ENCODE data around the gene NT5DC2. TPM values are rescaled to one million over a fixed set of nuclear protein-coding genes. Genes with fewer than 3 reads are reported as not detected.

Gene NT5DC2
- total RNA-seq, 1 experiment from 2014 or later, result 212 TPM

- H3K4me3 Mint-ChIP-seq (ENCODE audit: unreplicated experiment), result no peak overlapping the region
- BruUV-seq (replicated peaks), result no TSS peak
- no peak for TF ChIP-seq CTCF (IDR thresholded peaks at IDR 0.05; ENCODE audit: insufficient read depth in 1 of 2, low read depth in 1 of 2, low read length in 1 of 2, severe bottlenecking in 1 of 2, unreplicated experiment in 1 of 2)
- H3K27ac Mint-ChIP-seq (ENCODE audit: unreplicated experiment), result no peak overlapping the region
- Histone ChIP-seq H3K4me1 (peaks cover 5% of the 10 kb centered on the region; the same call in 1 of the 2 replicates), H3K9me3 (no peaks in the 10 kb centered on the region), H3K4me3 (ENCODE audit: low read depth, low read length) (no peak overlapping the region), H3K27me3 (replicated peaks; ENCODE audit: control insufficient read depth, insufficient read depth, low read length) (no peaks in the 10 kb centered on the region), H3K36me3 (ENCODE audit: control insufficient read depth, insufficient read depth, low read length) (peaks cover 5% of the 10 kb centered on the region)
- no peaks in the 10 kb centered on the region for H3K27me3 Mint-ChIP-seq (ENCODE audit: insufficient read depth, unreplicated experiment)
- H3K36me3 Mint-ChIP-seq (ENCODE audit: insufficient read depth, unreplicated experiment), result peaks cover 51% of the 10 kb centered on the region
- no peak for DNase-seq
- H3K9me3 Mint-ChIP-seq (ENCODE audit: unreplicated experiment), result no peaks in the 10 kb centered on the region
- ChIA-PET CTCF (no interaction called here), POLR2A (no interaction called here)
- intact Hi-C loops (cut with micrococcal nuclease; ENCODE audit: unreplicated experiment), result no loop called here
- no peaks in the 10 kb centered on the region for H3K4me1 Mint-ChIP-seq (ENCODE audit: low read depth, unreplicated experiment)
These were observed 7.7 kb downstream of the NT5DC2 start for GRCh38 chr3:52525680-52526561.

GRCh38 chr3:52524752-52525679 is 8.6 kb downstream of the NT5DC2 start:
- peaks cover 49% of the 10 kb centered on the region for H3K36me3 Mint-ChIP-seq (ENCODE audit: insufficient read depth, unreplicated experiment)
- DNase-seq, result no peak
- TF ChIP-seq CTCF (IDR thresholded peaks at IDR 0.05; ENCODE audit: insufficient read depth in 1 of 2, low read depth in 1 of 2, low read length in 1 of 2, severe bottlenecking in 1 of 2, unreplicated experiment in 1 of 2), result no peak
- no peaks in the 10 kb centered on the region for H3K9me3 ChIP-seq
- H3K9me3 Mint-ChIP-seq (ENCODE audit: unreplicated experiment), result no peaks in the 10 kb centered on the region
- no peaks in the 10 kb centered on the region for H3K4me1 Mint-ChIP-seq (ENCODE audit: low read depth, unreplicated experiment)
- no peak overlapping the region for H3K27ac Mint-ChIP-seq (ENCODE audit: unreplicated experiment)
- ChIA-PET CTCF (no interaction called here), POLR2A (no interaction called here)
- BruUV-seq (replicated peaks), result TSS peak; percentile 41
- no peaks in the 10 kb centered on the region for H3K27me3 ChIP-seq (replicated peaks; ENCODE audit: control insufficient read depth, insufficient read depth, low read length)
- no peaks in the 10 kb centered on the region for H3K27me3 Mint-ChIP-seq (ENCODE audit: insufficient read depth, unreplicated experiment)
- H3K4me1 ChIP-seq, result peaks cover 5% of the 10 kb centered on the region; the same call in 1 of the 2 replicates
- intact Hi-C loops (cut with micrococcal nuclease; ENCODE audit: unreplicated experiment), result no loop called here
- H3K4me3 ChIP-seq (ENCODE audit: low read depth, low read length), result no peak overlapping the region
- H3K36me3 ChIP-seq (ENCODE audit: control insufficient read depth, insufficient read depth, low read length), result peaks cover 5% of the 10 kb centered on the region
- H3K4me3 Mint-ChIP-seq (ENCODE audit: unreplicated experiment), result no peak overlapping the region

- POLR2A ChIA-PET, result no interaction called here
- Histone ChIP-seq H3K9me3 (no peaks in the 10 kb centered on the region), H3K4me1 (peaks cover 5% of the 10 kb centered on the region; the same call in 1 of the 2 replicates), H3K27me3 (replicated peaks; ENCODE audit: control insufficient read depth, insufficient read depth, low read length) (no peaks in the 10 kb centered on the region), H3K4me3 (ENCODE audit: low read depth, low read length) (no peak overlapping the region), H3K36me3 (ENCODE audit: control insufficient read depth, insufficient read depth, low read length) (peaks cover 5% of the 10 kb centered on the region)
- H3K27me3 Mint-ChIP-seq (ENCODE audit: insufficient read depth, unreplicated experiment), result no peaks in the 10 kb centered on the region
- no peak for DNase-seq
- H3K4me1 Mint-ChIP-seq (ENCODE audit: low read depth, unreplicated experiment), result no peaks in the 10 kb centered on the region
- peaks cover 42% of the 10 kb centered on the region for H3K36me3 Mint-ChIP-seq (ENCODE audit: insufficient read depth, unreplicated experiment)
- H3K27ac Mint-ChIP-seq (ENCODE audit: unreplicated experiment), result no peak overlapping the region
- H3K4me3 Mint-ChIP-seq (ENCODE audit: unreplicated experiment), result no peak overlapping the region
- TF ChIP-seq CTCF (IDR thresholded peaks at IDR 0.05; ENCODE audit: insufficient read depth in 1 of 2, low read depth in 1 of 2, low read length in 1 of 2, severe bottlenecking in 1 of 2, unreplicated experiment in 1 of 2), result no peak
- CTCF ChIA-PET, result no interaction called here
- intact Hi-C loops (cut with micrococcal nuclease; ENCODE audit: unreplicated experiment), result no loop called here
- H3K9me3 Mint-ChIP-seq (ENCODE audit: unreplicated experiment), result no peaks in the 10 kb centered on the region
- no TSS peak for BruUV-seq (replicated peaks)
These were observed 9.4 kb downstream of the NT5DC2 start for GRCh38 chr3:52524258-52524751.

Measured in Caco-2 (cell line).